Prostate gland (tissue), 2 donors: Measurements from ENCODE around the gene USP13.

Source experiments
- POLR2A ChIP-seq: fragments of 450-650 bp; IDR thresholded peaks from one replicate; pipeline ENCODE4 v1.6.1; 2016; ENCODE audit warnings: antibody characterized with exemption, mild to moderate bottlenecking
- TF ChIP-seq, protein P1 (sequence below), 4 experiments: fragments of 200-600 bp in 2 of 4; fragments of 450-650 bp in 2 of 4; sonication (generic) in 2 of 4; IDR thresholded peaks; 1 replicate in 3 of 4; 2 replicates in 1 of 4; pipeline ENCODE4 v1.5.1; 2016 to 2019; ENCODE audit warnings: antibody characterized with exemption in 4 of 4, mild to moderate bottlenecking in 2 of 4, moderate library complexity in 2 of 4

DNA sequence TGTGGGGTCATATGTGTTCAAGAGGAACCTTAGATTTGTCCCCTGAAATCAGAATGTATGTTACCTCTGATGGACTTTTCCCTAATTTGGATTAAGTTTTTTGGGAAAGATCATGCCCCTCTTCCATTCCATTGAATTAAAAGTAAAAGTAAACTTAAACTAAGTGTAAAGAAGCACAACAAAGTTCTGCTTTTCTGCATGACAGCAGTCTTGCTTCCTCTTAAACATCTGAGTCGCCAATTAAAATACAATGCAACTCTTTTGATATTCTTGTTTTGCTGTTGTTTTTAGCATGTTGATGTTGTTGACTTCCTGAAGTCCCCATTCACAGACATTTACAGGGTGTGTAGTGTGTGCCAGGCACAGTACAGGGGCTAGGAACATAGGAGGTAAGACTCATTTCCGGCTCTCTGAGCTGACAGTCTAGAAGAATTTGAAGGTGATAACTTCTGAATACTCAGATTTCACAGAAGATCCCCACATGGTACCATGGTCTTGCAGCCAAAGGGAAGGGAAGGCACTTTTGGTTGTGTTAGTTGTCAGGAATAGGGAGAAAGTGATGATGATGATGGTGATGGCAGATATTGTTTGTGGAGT lies 45.0 kb downstream of the USP13 start:
- TF ChIP-seq, protein P1, sequence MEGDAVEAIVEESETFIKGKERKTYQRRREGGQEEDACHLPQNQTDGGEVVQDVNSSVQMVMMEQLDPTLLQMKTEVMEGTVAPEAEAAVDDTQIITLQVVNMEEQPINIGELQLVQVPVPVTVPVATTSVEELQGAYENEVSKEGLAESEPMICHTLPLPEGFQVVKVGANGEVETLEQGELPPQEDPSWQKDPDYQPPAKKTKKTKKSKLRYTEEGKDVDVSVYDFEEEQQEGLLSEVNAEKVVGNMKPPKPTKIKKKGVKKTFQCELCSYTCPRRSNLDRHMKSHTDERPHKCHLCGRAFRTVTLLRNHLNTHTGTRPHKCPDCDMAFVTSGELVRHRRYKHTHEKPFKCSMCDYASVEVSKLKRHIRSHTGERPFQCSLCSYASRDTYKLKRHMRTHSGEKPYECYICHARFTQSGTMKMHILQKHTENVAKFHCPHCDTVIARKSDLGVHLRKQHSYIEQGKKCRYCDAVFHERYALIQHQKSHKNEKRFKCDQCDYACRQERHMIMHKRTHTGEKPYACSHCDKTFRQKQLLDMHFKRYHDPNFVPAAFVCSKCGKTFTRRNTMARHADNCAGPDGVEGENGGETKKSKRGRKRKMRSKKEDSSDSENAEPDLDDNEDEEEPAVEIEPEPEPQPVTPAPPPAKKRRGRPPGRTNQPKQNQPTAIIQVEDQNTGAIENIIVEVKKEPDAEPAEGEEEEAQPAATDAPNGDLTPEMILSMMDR (IDR thresholded peaks at IDR 0.05): no peak
- TF ChIP-seq POLR2A: no peak
